Kidney (tissue), 22 donors: ENCODE data around the gene EIF2D. TPM values are rescaled to one million over a fixed set of nuclear protein-coding genes. Genes with fewer than 3 reads are reported as not detected.
A peak's percentile ranks its signal among the peaks of the same experiment; 100 is the strongest.

Experiments used
- DNase-seq, 5 donors: peaks; one replicate each; pipeline ENCODE4 v3.0.0-alpha.2; 2013 to 2020
- FAIRE-seq: peaks from 2 replicates; lab custom pipeline; 2012; peaks lifted over from hg19 to GRCh38; lab: Jason Lieb, UNC
- H3K27ac ChIP-seq, 2 donors: one replicate each; pipeline ENCODE4 v1.7.0; 2013; ENCODE audit warnings: low read depth in 2 of 2, low read length in 2 of 2, inconsistent platforms in 1 of 2
- H3K27me3 ChIP-seq: one replicate; pipeline ENCODE4 v1.7.1; 2013; ENCODE audit warnings: low read length, inconsistent platforms; ENCODE audit not compliant: control insufficient read depth, insufficient read depth
- H3K36me3 ChIP-seq, 3 donors: one replicate each; pipeline versions ENCODE4 v1.7.0 to v1.7.1; 2013; ENCODE audit warnings: low read length in 3 of 3, control low read depth in 1 of 3, inconsistent platforms in 1 of 3; ENCODE audit not compliant: insufficient read depth in 3 of 3, control insufficient read depth in 2 of 3
- H3K4me1 ChIP-seq, 3 donors: one replicate each; pipeline versions ENCODE4 v1.7.0 to v1.7.1; 2013; ENCODE audit warnings: low read length in 3 of 3, inconsistent platforms in 1 of 3, low read depth in 1 of 3; ENCODE audit not compliant: control insufficient read depth in 2 of 3, insufficient read depth in 2 of 3
- H3K4me3 ChIP-seq, 3 donors: one replicate each; pipeline versions ENCODE4 v1.7.0 to v1.8.1; 2013; ENCODE audit warnings: low read length in 3 of 3, control low read depth in 1 of 3, inconsistent platforms in 1 of 3
- H3K9ac ChIP-seq, 3 donors: one replicate each; pipeline versions ENCODE4 v1.7.0 to v1.7.1; 2013; ENCODE audit warnings: low read length in 3 of 3, control low read depth in 1 of 3, inconsistent platforms in 1 of 3
- H3K9me3 ChIP-seq, 3 donors: one replicate each; pipeline versions ENCODE4 v1.7.0 to v1.7.1; 2013; ENCODE audit warnings: low read length in 3 of 3, control low read depth in 1 of 3, inconsistent platforms in 1 of 3; ENCODE audit not compliant: control insufficient read depth in 2 of 3, insufficient read depth in 1 of 3
- intact Hi-C: fragments of 100-400 bp; cut with DNase I; formaldehyde crosslinking; loops from one replicate; pipeline ENCODE4 v1.11.1; 2022
- long read RNA-seq, 10 donors: library from polyadenylated mRNA in 1 of 10; unstranded in 1 of 10; transcript quantifications; one replicate each; pipeline ENCODE4 v2.0.0 and lab custom pipeline, GENCODE V29; 2021 to 2026
- polyA plus RNA-seq: library from polyadenylated mRNA; stranded (reverse); fragments of 350-450 nt; fragmentation: Illumina TruSeq; extraction: RNeasy Lipid Tissue Mini Kit (QIAGEN cat#74804); gene quantifications from one replicate; pipeline ENCODE4 v1.2.3, GENCODE V29; 2014; ENCODE audit warnings: low read depth, low replicate concordance; ENCODE audit not compliant: insufficient read depth
- total RNA-seq: library from RNA; stranded (reverse); fragmentation: NEBNext Ultra II Directional; extraction: Animal tissue kit (Norgen Biotek cat#: 25700); gene quantifications from one replicate; pipeline ENCODE4 v1.2.1, GENCODE V29; 2021
- TF ChIP-seq, protein P1 (sequence below): IDR thresholded peaks from 3 replicates; pipeline ENCODE4 v1.5.1; 2012; ENCODE audit warnings: mild to moderate bottlenecking, moderate library complexity, borderline replicate concordance; ENCODE audit not compliant: insufficient read depth; ENCODE audit errors: extremely low read depth
- donor health status: control.
- donor health status: control.
- donor health status: control.
- donor health status: control.
- donor health status: control.
- donor health status: DM: yes; HTN: yes; CAD: no.
- donor health status: Normal renal cell carcinoma (clear cell type).

EIF2D gene
- total RNA-seq (45.1 TPM), polyA plus RNA-seq (44.5 TPM)
- long read RNA-seq, donor 1, transcript EIF2D-201 (15 exons, 2,005 nt), result major isoform, 8 of 23 reads
- long read RNA-seq, donor 1, partial matches to known transcripts, result 14 of 23 reads
- long read RNA-seq, donor 1, other reads (novel, unspliced or antisense), result 0 of 23 reads
- long read RNA-seq, donor 2, transcript EIF2D-201 (15 exons, 2,005 nt), result major isoform, 11 of 12 reads
- long read RNA-seq, donor 2, partial matches to known transcripts, result 0 of 12 reads
- long read RNA-seq, donor 2, other reads (novel, unspliced or antisense), result 0 of 12 reads
- long read RNA-seq, donor 3, transcript EIF2D-201 (15 exons, 2,005 nt), result major isoform, 8 of 13 reads
- long read RNA-seq, donor 3, partial matches to known transcripts, result 5 of 13 reads
- long read RNA-seq, donor 3, other reads (novel, unspliced or antisense), result 0 of 13 reads
- long read RNA-seq, donor 4, transcript EIF2D-201 (15 exons, 2,005 nt), result major isoform, 5 of 5 reads
- long read RNA-seq, donor 4, partial matches to known transcripts, result 0 of 5 reads
- long read RNA-seq, donor 4, other reads (novel, unspliced or antisense), result 0 of 5 reads
- long read RNA-seq, donor 5, result 0 reads
- long read RNA-seq, donor 6, transcript EIF2D-201 (15 exons, 2,005 nt), result major isoform, 16 of 23 reads
- long read RNA-seq, donor 6, partial matches to known transcripts, result 6 of 23 reads
- long read RNA-seq, donor 6, other reads (novel, unspliced or antisense), result 0 of 23 reads
- long read RNA-seq, donor 7, transcript EIF2D-201 (15 exons, 2,005 nt), result major isoform, 11 of 30 reads
- long read RNA-seq, donor 7, partial matches to known transcripts, result 14 of 30 reads
- long read RNA-seq, donor 7, other reads (novel, unspliced or antisense), result 4 of 30 reads
- long read RNA-seq, donor 8, transcript EIF2D-201 (15 exons, 2,005 nt), result major isoform, 9 of 10 reads
- long read RNA-seq, donor 8, partial matches to known transcripts, result 0 of 10 reads
- long read RNA-seq, donor 8, other reads (novel, unspliced or antisense), result 0 of 10 reads
- long read RNA-seq, donor 9, partial matches to known transcripts, result 0 of 3 reads
- long read RNA-seq, donor 9, other reads (novel, unspliced or antisense), result 0 of 3 reads
- long read RNA-seq, donor 10, transcript EIF2D-201 (15 exons, 2,005 nt), result major isoform, 8 of 15 reads
- long read RNA-seq, donor 10, partial matches to known transcripts, result 7 of 15 reads
- long read RNA-seq, donor 10, other reads (novel, unspliced or antisense), result 0 of 15 reads

GRCh38 chr1:206612129-206612876 is at the start of gene EIF2D:
Gene EIF2D (minus strand): TSS chr1:206612465. CDS start chr1:206612342, 123 bp downstream.
- H3K36me3 ChIP-seq, result peaks cover 2 to 4% (median 3%) of the 10 kb centered on the region in 3 donors
- H3K27me3 ChIP-seq, result no peaks in the 10 kb centered on the region
- DNase-seq, result peak; percentile 96 to 98 (median 98)
- TF ChIP-seq, protein P1, sequence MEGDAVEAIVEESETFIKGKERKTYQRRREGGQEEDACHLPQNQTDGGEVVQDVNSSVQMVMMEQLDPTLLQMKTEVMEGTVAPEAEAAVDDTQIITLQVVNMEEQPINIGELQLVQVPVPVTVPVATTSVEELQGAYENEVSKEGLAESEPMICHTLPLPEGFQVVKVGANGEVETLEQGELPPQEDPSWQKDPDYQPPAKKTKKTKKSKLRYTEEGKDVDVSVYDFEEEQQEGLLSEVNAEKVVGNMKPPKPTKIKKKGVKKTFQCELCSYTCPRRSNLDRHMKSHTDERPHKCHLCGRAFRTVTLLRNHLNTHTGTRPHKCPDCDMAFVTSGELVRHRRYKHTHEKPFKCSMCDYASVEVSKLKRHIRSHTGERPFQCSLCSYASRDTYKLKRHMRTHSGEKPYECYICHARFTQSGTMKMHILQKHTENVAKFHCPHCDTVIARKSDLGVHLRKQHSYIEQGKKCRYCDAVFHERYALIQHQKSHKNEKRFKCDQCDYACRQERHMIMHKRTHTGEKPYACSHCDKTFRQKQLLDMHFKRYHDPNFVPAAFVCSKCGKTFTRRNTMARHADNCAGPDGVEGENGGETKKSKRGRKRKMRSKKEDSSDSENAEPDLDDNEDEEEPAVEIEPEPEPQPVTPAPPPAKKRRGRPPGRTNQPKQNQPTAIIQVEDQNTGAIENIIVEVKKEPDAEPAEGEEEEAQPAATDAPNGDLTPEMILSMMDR, result peak; percentile 91
- H3K9me3 ChIP-seq, result no peaks in the 10 kb centered on the region
- H3K4me3 ChIP-seq, result peak within 1 kb of the TSS; percentile 82 to 99 (median 89)
- peak within 1 kb of the TSS; percentile 74 to 89 for H3K27ac ChIP-seq
- H3K9ac ChIP-seq, result peak within 1 kb of the TSS; percentile 81 to 99 (median 83)
- intact Hi-C loops, result no loop called here
- FAIRE-seq, result no peak
- H3K4me1 ChIP-seq, result peaks cover 2 to 9% (median 8%) of the 10 kb centered on the region in 3 donors

- H3K9me3 ChIP-seq, result no peaks in the 10 kb centered on the region
- H3K4me3 ChIP-seq, result no peak overlapping the region
- H3K4me1 ChIP-seq, result peaks cover 0 to 15% (median 8%) of the 10 kb centered on the region in 3 donors
- FAIRE-seq, result no peak
- TF ChIP-seq, protein P1, result no peak
- no peak for DNase-seq
- no peaks in the 10 kb centered on the region for H3K36me3 ChIP-seq
- no peak overlapping the region for H3K27ac ChIP-seq
- no peak overlapping the region for H3K9ac ChIP-seq
- intact Hi-C loops, result no loop called here
- no peaks in the 10 kb centered on the region for H3K27me3 ChIP-seq
These were observed 49.0 kb upstream of the EIF2D start for GRCh38 chr1:206661161-206661820.

GRCh38 chr1:206660136-206660535 is 47.9 kb upstream of the EIF2D start:
- no peak for FAIRE-seq

More at GRCh38 chr1:206660136-206660535, 47.9 kb upstream of the EIF2D start:
- Histone ChIP-seq H3K27me3 (no peaks in the 10 kb centered on the region), H3K4me1 (peaks cover 0 to 15% (median 12%) of the 10 kb centered on the region in 3 donors), H3K9me3 (no peaks in the 10 kb centered on the region), H3K4me3 (no peak overlapping the region), H3K36me3 (no peaks in the 10 kb centered on the region), H3K27ac (no peak overlapping the region), H3K9ac (no peak overlapping the region)
- TF ChIP-seq, protein P1, result no peak
- intact Hi-C loops, result no loop called here
- DNase-seq, result no peak
